Measurements from ENCODE around the gene SNX8. TPM values are rescaled to one million over a fixed set of nuclear protein-coding genes. Genes with fewer than 3 reads are reported as not detected.

Gene SNX8
- total RNA-seq, 1 experiment from 2014 or later: 40.6 TPM

- Histone ChIP-seq H3K23ac (ENCODE audit: insufficient read length, low read depth, low read length) (no peak overlapping the region), H2BK5ac (ENCODE audit: insufficient read length, low read length) (no peak overlapping the region), H4K5ac (ENCODE audit: insufficient read length, low read depth, low read length) (no peak overlapping the region), H3K27me3 (ENCODE audit: insufficient read depth, low read length) (no peaks in the 10 kb centered on the region), H2BK20ac (ENCODE audit: low read depth, low read length, poor library complexity, severe bottlenecking) (no peak overlapping the region), H4K20me1 (ENCODE audit: control insufficient read depth, insufficient read depth, insufficient read length) (no peaks in the 10 kb centered on the region), H3K4me2 (ENCODE audit: insufficient read depth, insufficient read length, low read length) (peak overlapping the region; percentile 61), H2BK15ac (ENCODE audit: low read depth, low read length) (no peak overlapping the region), H3K4me1 (ENCODE audit: insufficient read depth, low read length) (no peaks in the 10 kb centered on the region), H2AFZ (ENCODE audit: low read length) (no peak overlapping the region), H2AK5ac (ENCODE audit: insufficient read length, low read length) (no peak overlapping the region), H4K8ac (replicated peaks; ENCODE audit: insufficient read length, low read depth, low read length) (no peak overlapping the region), H2BK12ac (ENCODE audit: insufficient read length, low read depth, low read length) (no peak overlapping the region), H3K79me2 (ENCODE audit: insufficient read depth, low read length) (peaks cover 33% of the 10 kb centered on the region), H3K56ac (ENCODE audit: insufficient read length, low read depth, low read length) (no peak overlapping the region), H3K14ac (ENCODE audit: insufficient read depth, low read length) (no peak overlapping the region), H3K23me2 (ENCODE audit: insufficient read length, low read depth, low read length, poor library complexity, severe bottlenecking) (peaks cover 3% of the 10 kb centered on the region), H3K79me1 (ENCODE audit: insufficient read depth, low read depth, low read length, poor library complexity, severe bottlenecking) (no peaks in the 10 kb centered on the region), H2BK120ac (ENCODE audit: low read depth, low read length, poor library complexity, severe bottlenecking) (no peak overlapping the region), H3K27ac (ENCODE audit: insufficient read length, low read depth, low read length) (peak overlapping the region; percentile 96), H3K18ac (ENCODE audit: insufficient read length, low read depth, low read length) (peak overlapping the region; percentile 65), H3T11ph (ENCODE audit: low read length) (no peak overlapping the region), H3K9ac (ENCODE audit: extremely low read depth, insufficient read length, low read length) (peak overlapping the region; percentile 98), H3K4ac (ENCODE audit: low read depth, low read length) (no peak overlapping the region; the same call in 1 of the 2 replicates), H4K91ac (ENCODE audit: insufficient read length, low read depth, low read length) (no peak overlapping the region), H3K9me3 (ENCODE audit: control insufficient read depth, low read depth, low read length) (no peaks in the 10 kb centered on the region)
- Mint-ChIP-seq H3K4me3 (peak overlapping the region; percentile 86 to 93), H3K27me3 (ENCODE audit: low read depth) (no peaks in the 10 kb centered on the region), H3K4me1 (peaks cover 8 to 14% of the 10 kb centered on the region in 2 experiments), H3K36me3 (ENCODE audit: insufficient read depth in 1 of 3, low read depth in 3 of 3) (peaks cover 18 to 47% (median 29%) of the 10 kb centered on the region in 3 experiments), H3K9me3 (no peaks in the 10 kb centered on the region; a peak in 1 of 5 replicates), H3K27ac (peak overlapping the region; percentile 100; a peak in 6 of 7 replicates)
- no peak for DNase-seq
- TF ChIP-seq, protein P1, sequence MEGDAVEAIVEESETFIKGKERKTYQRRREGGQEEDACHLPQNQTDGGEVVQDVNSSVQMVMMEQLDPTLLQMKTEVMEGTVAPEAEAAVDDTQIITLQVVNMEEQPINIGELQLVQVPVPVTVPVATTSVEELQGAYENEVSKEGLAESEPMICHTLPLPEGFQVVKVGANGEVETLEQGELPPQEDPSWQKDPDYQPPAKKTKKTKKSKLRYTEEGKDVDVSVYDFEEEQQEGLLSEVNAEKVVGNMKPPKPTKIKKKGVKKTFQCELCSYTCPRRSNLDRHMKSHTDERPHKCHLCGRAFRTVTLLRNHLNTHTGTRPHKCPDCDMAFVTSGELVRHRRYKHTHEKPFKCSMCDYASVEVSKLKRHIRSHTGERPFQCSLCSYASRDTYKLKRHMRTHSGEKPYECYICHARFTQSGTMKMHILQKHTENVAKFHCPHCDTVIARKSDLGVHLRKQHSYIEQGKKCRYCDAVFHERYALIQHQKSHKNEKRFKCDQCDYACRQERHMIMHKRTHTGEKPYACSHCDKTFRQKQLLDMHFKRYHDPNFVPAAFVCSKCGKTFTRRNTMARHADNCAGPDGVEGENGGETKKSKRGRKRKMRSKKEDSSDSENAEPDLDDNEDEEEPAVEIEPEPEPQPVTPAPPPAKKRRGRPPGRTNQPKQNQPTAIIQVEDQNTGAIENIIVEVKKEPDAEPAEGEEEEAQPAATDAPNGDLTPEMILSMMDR (conservative IDR thresholded peaks at IDR 0.05): no peak
- WGBS (ENCODE audit: extremely low coverage, insufficient read length, low lambda C conversion rate): no CpG with 5 or more reads among the region's 22 CpGs
Measured at GRCh38 chr7:2353113-2353935, 39.1 kb upstream of the SNX8 start.

All from H9 (cell line).